ENCODE measurements around the gene C16orf74.

Gene C16orf74

DNA sequence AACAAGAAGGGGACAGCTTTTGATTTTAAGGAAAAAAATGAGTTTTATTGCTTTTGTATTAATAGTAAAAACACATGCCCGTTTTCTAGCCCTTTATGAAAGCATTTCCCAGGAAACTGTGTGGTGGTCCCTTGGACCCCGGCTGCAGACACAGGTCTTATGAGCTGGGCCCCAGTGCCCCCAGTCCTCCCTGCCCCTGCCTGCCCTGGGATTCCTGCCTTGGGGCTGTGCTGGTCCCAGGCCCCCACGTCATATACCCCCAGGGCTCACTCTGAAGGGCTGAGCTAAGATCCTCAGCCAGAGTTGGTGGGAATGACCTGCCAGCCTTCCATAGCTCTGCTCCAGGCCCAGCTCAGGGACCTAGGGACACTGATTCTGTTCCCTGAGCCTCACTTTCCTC lies 92.9 kb downstream of the C16orf74 start:
- Histone ChIP-seq H3K9ac (ENCODE audit: low read length) (no peak overlapping the region), H3K27me3 (replicated peaks; ENCODE audit: control insufficient read depth, insufficient read depth, low read length) (no peaks in the 10 kb centered on the region), H3K4me1 (ENCODE audit: control insufficient read depth, insufficient read depth, low read length) (peaks cover 14% of the 10 kb centered on the region), H3K9me3 (ENCODE audit: control insufficient read depth, low read length) (no peaks in the 10 kb centered on the region), H3K36me3 (ENCODE audit: control insufficient read depth, insufficient read depth, low read length, severe bottlenecking) (peaks cover 88% of the 10 kb centered on the region), H3K4me3 (ENCODE audit: low read length) (no peak overlapping the region)
- DNase-seq (ENCODE audit: low read depth): no peak

Measured in adipocyte (in vitro differentiated cells).